Measurements from ENCODE around the gene GALC. TPM values are rescaled to one million over a fixed set of nuclear protein-coding genes. Genes with fewer than 3 reads are reported as not detected.

The GALC gene
- total and polyA plus RNA-seq, 2 donors (not counting 3 experiments of a cell fraction or from before 2014, with no cell fraction given) = 12.4 to 14.2 TPM

DNA sequence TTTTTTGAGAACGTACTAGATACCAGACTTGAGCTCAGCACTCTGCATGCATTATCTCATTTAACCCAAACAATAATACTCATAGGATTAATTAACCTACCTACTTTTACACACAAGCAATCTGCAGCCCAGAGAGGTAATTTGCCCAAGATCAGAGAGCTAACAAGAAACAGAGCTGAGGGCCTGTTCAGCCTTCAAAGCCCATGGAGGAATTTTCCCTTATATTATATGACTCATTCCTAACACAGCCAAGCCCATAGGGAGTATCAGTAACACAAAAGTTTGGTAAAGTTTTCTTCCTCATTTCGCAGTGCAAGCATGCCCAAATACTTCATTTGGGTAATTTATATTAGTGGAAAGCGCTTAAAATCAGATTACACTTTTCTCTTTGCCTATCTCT is 94.7 kb downstream of the GALC start:
- H3K4me1 ChIP-seq (ENCODE audit: control insufficient read depth, extremely low read depth, insufficient read depth, low read length) = no peaks in the 10 kb centered on the region
- intact Hi-C loops (cut with micrococcal nuclease) (no loop called here), dilution Hi-C loops (cut with MboI; ENCODE audit: extremely low pct_ligation_motif_present, low sequenced_read_pairs) (no loop called here)
- no peak overlapping the region for H3K27ac ChIP-seq (ENCODE audit: insufficient read depth, low read depth, low read length)
- ChIA-PET CTCF (interaction anchor here (1.0 kb wide), 1 partner anchor 15 kb away, joined by 3 read pairs; no protein-coding TSS in a partner anchor), POLR2A (no interaction called here)
- TF ChIP-seq GATA2 (IDR thresholded peaks at IDR 0.05; ENCODE audit: insufficient read depth, insufficient read length, low read depth, low read length) (no peak), POLR2A (IDR thresholded peaks at IDR 0.05; ENCODE audit: low read depth, low read length) (no peak), MYC (IDR thresholded peaks at IDR 0.05; ENCODE audit: low read depth, low read length) (no peak)
- TF ChIP-seq, protein P1, sequence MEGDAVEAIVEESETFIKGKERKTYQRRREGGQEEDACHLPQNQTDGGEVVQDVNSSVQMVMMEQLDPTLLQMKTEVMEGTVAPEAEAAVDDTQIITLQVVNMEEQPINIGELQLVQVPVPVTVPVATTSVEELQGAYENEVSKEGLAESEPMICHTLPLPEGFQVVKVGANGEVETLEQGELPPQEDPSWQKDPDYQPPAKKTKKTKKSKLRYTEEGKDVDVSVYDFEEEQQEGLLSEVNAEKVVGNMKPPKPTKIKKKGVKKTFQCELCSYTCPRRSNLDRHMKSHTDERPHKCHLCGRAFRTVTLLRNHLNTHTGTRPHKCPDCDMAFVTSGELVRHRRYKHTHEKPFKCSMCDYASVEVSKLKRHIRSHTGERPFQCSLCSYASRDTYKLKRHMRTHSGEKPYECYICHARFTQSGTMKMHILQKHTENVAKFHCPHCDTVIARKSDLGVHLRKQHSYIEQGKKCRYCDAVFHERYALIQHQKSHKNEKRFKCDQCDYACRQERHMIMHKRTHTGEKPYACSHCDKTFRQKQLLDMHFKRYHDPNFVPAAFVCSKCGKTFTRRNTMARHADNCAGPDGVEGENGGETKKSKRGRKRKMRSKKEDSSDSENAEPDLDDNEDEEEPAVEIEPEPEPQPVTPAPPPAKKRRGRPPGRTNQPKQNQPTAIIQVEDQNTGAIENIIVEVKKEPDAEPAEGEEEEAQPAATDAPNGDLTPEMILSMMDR (IDR thresholded peaks at IDR 0.05; ENCODE audit: extremely low read depth in 1 of 2, insufficient read depth in 1 of 2, low read depth in 1 of 2, low read length in 2 of 2) = no peak
- no peak overlapping the region for H3K4me3 ChIP-seq (replicated peaks in 1 of 3; ENCODE audit: insufficient read depth in 1 of 3, low read depth in 1 of 3, low read length in 3 of 3)
- H3K27me3 ChIP-seq (ENCODE audit: control insufficient read depth in 2 of 2, insufficient read depth in 2 of 2, low read length in 2 of 2) = peaks cover 0 to 4% of the 10 kb centered on the region in 2 experiments
- no peaks in the 10 kb centered on the region for H4K20me1 ChIP-seq (replicated peaks; ENCODE audit: control insufficient read depth, extremely low read depth, insufficient read depth, low read length)
- no peaks in the 10 kb centered on the region for H3K9me3 ChIP-seq (replicated peaks; ENCODE audit: control insufficient read depth, insufficient read depth, low read length)
- BruUV-seq (replicated peaks) = no TSS peak
- no peak overlapping the region for H3K9ac ChIP-seq (replicated peaks; ENCODE audit: extremely low read depth, insufficient read depth, low read length)
- DNase-seq (ENCODE audit: low read depth, low spot score) = no peak
- FAIRE-seq = no peak
- H2AFZ ChIP-seq (ENCODE audit: low read depth, low read length) = no peak overlapping the region
- no peak overlapping the region for H3K4me2 ChIP-seq (ENCODE audit: insufficient read depth, low read length)
- no peaks in the 10 kb centered on the region for H3K9me1 ChIP-seq (replicated peaks; ENCODE audit: control insufficient read depth, extremely low read depth, insufficient read depth, low read length)
- no peaks in the 10 kb centered on the region for H3K36me3 ChIP-seq (ENCODE audit: control insufficient read depth in 2 of 2, extremely low read depth in 1 of 2, insufficient read depth in 2 of 2, low read length in 2 of 2)
- no peaks in the 10 kb centered on the region for H3K79me2 ChIP-seq (ENCODE audit: control insufficient read depth, insufficient read depth, low read length)

Measured in endothelial cell of umbilical vein (primary cell).